Adrenal gland (tissue), 5 donors: ENCODE results near the gene VAPB.

Experiments
- CTCF ChIP-seq, 6 experiments: fragments of 450-650 bp in 4 of 6; fragments of 200-600 bp in 2 of 6; sonication (generic) in 1 of 6; IDR thresholded peaks; 1 replicate in 5 of 6; 2 replicates in 1 of 6; pipeline versions ENCODE4 v1.5.1 to v1.8.0; 2016 to 2021; ENCODE audit warnings: antibody characterized with exemption in 6 of 6, mild to moderate bottlenecking in 2 of 6, moderate library complexity in 1 of 6
- POLR2A ChIP-seq, 2 donors: fragments of 450-650 bp; IDR thresholded peaks; one replicate each; pipeline ENCODE4 v1.6.1; 2017; ENCODE audit warnings: antibody characterized with exemption in 2 of 2, mild to moderate bottlenecking in 2 of 2, moderate library complexity in 1 of 2
- donor health status: DM: no; HTN: no; CAD: no.

GRCh38 chr20:58381627-58382026, 7.4 kb upstream of the VAPB start:
- TF ChIP-seq CTCF (IDR thresholded peaks at IDR 0.05), result no peak
- no peak for TF ChIP-seq POLR2A (IDR thresholded peaks at IDR 0.05)
